Heart right ventricle (tissue), 12 donors: ENCODE data around the gene NHLRC4. TPM values are rescaled to one million over a fixed set of nuclear protein-coding genes. Genes with fewer than 3 reads are reported as not detected.

Experiments
- microRNA-seq, 2 donors: library from miRNA; unstranded; fragments of <30 nt; microRNA quantifications; one replicate each; pipeline ENCODE4 v1.2.0, GENCODE V29; 2021
- polyA plus RNA-seq, 2 donors: library from polyadenylated mRNA; stranded (reverse); fragments of 200-250 nt; gene quantifications; one replicate each; pipeline ENCODE4 v1.2.3, GENCODE V29; 2013
- total RNA-seq, 10 donors: library from RNA; stranded (reverse); fragmentation: NEBNext Ultra II Directional in 3 of 10; extraction: Animal tissue kit (Norgen Biotek cat#: 25700) in 3 of 10; gene quantifications; one replicate each; pipeline versions ENCODE4 v1.2.1 to v1.2.4, GENCODE V29; 2021 to 2023
- donor health status: ischemic (EF 13 %, LVEDD 7.1; RV severe dilation, severe dysfunction).
- donor health status: healthy with polysubstance abuse.
- donor health status: DM: no; HTN: yes; CAD: no.
- donor health status: DM: no; HTN: no; CAD: no.
- donor health status: ischemic (EF 25% LVEDD 6.9; RV normal size, moderate dysfunction).
- donor health status: ischemic (EF 25% LVEDD 5.7; RV mildly dilated, moderate dysfunction).
- donor health status: healthy.
- donor health status: nonischemic (EF 11% LVEDD 7.7; RV severe dilation, severe dysfunction).
- donor health status: DM: yes; HTN: yes; CAD: no.
- donor health status: PGD.
- donor health status: ischemic (EF 29% LVEDD 5.4; RV normal size, mild dysfunction).
- donor health status: nonischemic (EF 23%, LVEDD 6.1; RV moderate dilation, normal function).

NHLRC4 gene
- total and polyA plus RNA-seq, 12 donors: 0.12 to 0.75 (median 0.54) TPM; not detected in 2

Small RNA genes within 50 kb of the gene (microRNA-seq; reads per million reads assigned to microRNA genes)
- gene MIR3176: 1.2 to 2.6 reads per million in 2 donors
- gene MIR5587: 0.60 to 1.0 reads per million in 2 donors

Other genes with a start within 250 kb of the NHLRC4 start
- 10 to 100 TPM in 4 of 10 donors, 1 to 10 TPM in 6; 7.7 to 16.1 (median 9.2) TPM for gene AXIN1, start 214.3 kb upstream of the NHLRC4 start, total RNA-seq
- gene AXIN1, start 214.3 kb upstream of the NHLRC4 start, polyA plus RNA-seq: 10 to 100 TPM in 1 of 2 donors, 1 to 10 TPM in 1; 9.4 to 14.9 TPM
- 10 to 100 TPM; 64.9 to 78.6 (median 74.6) TPM for gene MRPL28, start 196.5 kb upstream of the NHLRC4 start, total RNA-seq
- 100 to 1,000 TPM; 134 to 169 TPM for gene MRPL28, start 196.5 kb upstream of the NHLRC4 start, polyA plus RNA-seq
- gene PGAP6, start 185.0 kb upstream of the NHLRC4 start, total RNA-seq: 10 to 100 TPM; 27.1 to 57.3 (median 33.1) TPM
- 10 to 100 TPM; 27.8 to 45.3 TPM for gene PGAP6, start 185.0 kb upstream of the NHLRC4 start, polyA plus RNA-seq
- gene NME4, start 169.8 kb upstream of the NHLRC4 start, total RNA-seq: 10 to 100 TPM; 57.8 to 97.0 (median 75.4) TPM
- gene NME4, start 169.8 kb upstream of the NHLRC4 start, polyA plus RNA-seq: 10 to 100 TPM; 48.1 to 97.2 TPM
- gene DECR2, start 165.1 kb upstream of the NHLRC4 start, total RNA-seq: 10 to 100 TPM in 7 of 10 donors, 1 to 10 TPM in 3; 7.0 to 17.4 (median 11.6) TPM
- gene DECR2, start 165.1 kb upstream of the NHLRC4 start, polyA plus RNA-seq: 10 to 100 TPM in 1 of 2 donors, 1 to 10 TPM in 1; 9.3 to 26.0 TPM
- 10 to 100 TPM; 16.6 to 40.3 (median 30.4) TPM for gene RAB11FIP3, start 141.4 kb upstream of the NHLRC4 start, total RNA-seq
- 10 to 100 TPM; 22.7 to 28.5 TPM for gene RAB11FIP3, start 141.4 kb upstream of the NHLRC4 start, polyA plus RNA-seq
- gene CAPN15, start 39.3 kb upstream of the NHLRC4 start, total RNA-seq: 10 to 100 TPM; 11.1 to 23.4 (median 15.3) TPM
- gene CAPN15, start 39.3 kb upstream of the NHLRC4 start, polyA plus RNA-seq: 10 to 100 TPM; 19.2 to 39.5 TPM
- gene PRR35, start 6.6 kb upstream of the NHLRC4 start, total RNA-seq: not detected
- not detected for gene PRR35, start 6.6 kb upstream of the NHLRC4 start, polyA plus RNA-seq
- gene PIGQ, start 3.0 kb downstream of the NHLRC4 start, total RNA-seq: 10 to 100 TPM; 13.7 to 26.8 (median 19.2) TPM
- 10 to 100 TPM; 35.3 to 43.7 TPM for gene PIGQ, start 3.0 kb downstream of the NHLRC4 start, polyA plus RNA-seq
- gene RAB40C, start 23.1 kb downstream of the NHLRC4 start, total RNA-seq: 10 to 100 TPM in 9 of 10 donors, 1 to 10 TPM in 1; 9.1 to 16.1 (median 12.1) TPM
- 10 to 100 TPM; 19.4 to 32.0 TPM for gene RAB40C, start 23.1 kb downstream of the NHLRC4 start, polyA plus RNA-seq
- under 1 TPM; 0.11 to 0.80 (median 0.27) TPM for gene WFIKKN1, start 64.0 kb downstream of the NHLRC4 start, total RNA-seq
- under 1 TPM; 0.61 to 0.95 TPM for gene WFIKKN1, start 64.0 kb downstream of the NHLRC4 start, polyA plus RNA-seq
- 10 to 100 TPM; 34.5 to 75.9 (median 43.8) TPM for gene METTL26, start 69.3 kb downstream of the NHLRC4 start, total RNA-seq
- gene METTL26, start 69.3 kb downstream of the NHLRC4 start, polyA plus RNA-seq: 100 to 1,000 TPM; 123 to 237 TPM
- 100 to 1,000 TPM in 4 of 10 donors, 10 to 100 TPM in 6; 68.8 to 152 (median 87.8) TPM for gene MCRIP2, start 74.8 kb downstream of the NHLRC4 start, total RNA-seq
- gene MCRIP2, start 74.8 kb downstream of the NHLRC4 start, polyA plus RNA-seq: 100 to 1,000 TPM; 163 to 474 TPM
- gene WDR90, start 82.4 kb downstream of the NHLRC4 start, total RNA-seq: 10 to 100 TPM in 4 of 10 donors, 1 to 10 TPM in 6; 7.6 to 13.7 (median 9.9) TPM
- gene WDR90, start 82.4 kb downstream of the NHLRC4 start, polyA plus RNA-seq: 10 to 100 TPM in 1 of 2 donors, 1 to 10 TPM in 1; 7.1 to 23.8 TPM
- gene RHOT2, start 101.1 kb downstream of the NHLRC4 start, total RNA-seq: 100 to 1,000 TPM in 3 of 10 donors, 10 to 100 TPM in 7; 66.8 to 118 (median 89.2) TPM
- 100 to 1,000 TPM; 101 to 261 TPM for gene RHOT2, start 101.1 kb downstream of the NHLRC4 start, polyA plus RNA-seq
- gene RHBDL1, start 108.7 kb downstream of the NHLRC4 start, total RNA-seq: 1 to 10 TPM; 1.2 to 2.6 (median 2.1) TPM
- gene RHBDL1, start 108.7 kb downstream of the NHLRC4 start, polyA plus RNA-seq: 1 to 10 TPM in 1 of 2 donors, under 1 TPM in 1; 0.90 to 7.4 TPM
- gene STUB1, start 113.4 kb downstream of the NHLRC4 start, total RNA-seq: 100 to 1,000 TPM; 101 to 147 (median 116) TPM
- 100 to 1,000 TPM in 1 of 2 donors, 10 to 100 TPM in 1; 92.7 to 165 TPM for gene STUB1, start 113.4 kb downstream of the NHLRC4 start, polyA plus RNA-seq
- 10 to 100 TPM; 36.9 to 50.6 (median 44.0) TPM for gene JMJD8, start 117.3 kb downstream of the NHLRC4 start, total RNA-seq
- gene JMJD8, start 117.3 kb downstream of the NHLRC4 start, polyA plus RNA-seq: 10 to 100 TPM; 34.7 to 60.6 TPM
- 1 to 10 TPM; 6.8 to 9.7 (median 8.4) TPM for gene WDR24, start 123.4 kb downstream of the NHLRC4 start, total RNA-seq
- gene WDR24, start 123.4 kb downstream of the NHLRC4 start, polyA plus RNA-seq: 1 to 10 TPM; 7.2 to 9.2 TPM
- gene FBXL16, start 138.8 kb downstream of the NHLRC4 start, total RNA-seq: under 1 TPM in 6 of 10 donors, not detected in 4; 0.07 to 0.64 (median 0.12) TPM
- gene FBXL16, start 138.8 kb downstream of the NHLRC4 start, polyA plus RNA-seq: under 1 TPM; 0.04 to 0.07 TPM
- gene METRN, start 148.1 kb downstream of the NHLRC4 start, total RNA-seq: 10 to 100 TPM; 51.4 to 77.2 (median 60.5) TPM
- 100 to 1,000 TPM in 1 of 2 donors, 10 to 100 TPM in 1; 54.0 to 103 TPM for gene METRN, start 148.1 kb downstream of the NHLRC4 start, polyA plus RNA-seq
- 10 to 100 TPM; 23.3 to 40.3 (median 31.0) TPM for gene ANTKMT, start 154.1 kb downstream of the NHLRC4 start, total RNA-seq
- gene ANTKMT, start 154.1 kb downstream of the NHLRC4 start, polyA plus RNA-seq: 10 to 100 TPM; 37.3 to 91.1 TPM
- 1 to 10 TPM in 1 of 10 donors, under 1 TPM in 8, not detected in 1; 0.21 to 1.0 (median 0.30) TPM for gene CCDC78, start 159.4 kb downstream of the NHLRC4 start, total RNA-seq
- 1 to 10 TPM in 1 of 2 donors, under 1 TPM in 1; 0.77 to 1.7 TPM for gene CCDC78, start 159.4 kb downstream of the NHLRC4 start, polyA plus RNA-seq
- gene HAGHL, start 160.1 kb downstream of the NHLRC4 start, total RNA-seq: 10 to 100 TPM in 7 of 10 donors, 1 to 10 TPM in 3; 5.1 to 23.3 (median 10.6) TPM
- 10 to 100 TPM; 17.9 to 80.0 TPM for gene HAGHL, start 160.1 kb downstream of the NHLRC4 start, polyA plus RNA-seq
- gene CIAO3, start 174.0 kb downstream of the NHLRC4 start, total RNA-seq: 10 to 100 TPM; 18.7 to 33.0 (median 24.1) TPM
- gene CIAO3, start 174.0 kb downstream of the NHLRC4 start, polyA plus RNA-seq: 10 to 100 TPM; 29.1 to 62.9 TPM
- gene MSLN, start 193.7 kb downstream of the NHLRC4 start, total RNA-seq: 1 to 10 TPM in 1 of 10 donors, under 1 TPM in 2, not detected in 7; 0.17 to 4.0 (median 0.38) TPM
- under 1 TPM in 1 of 2 donors, not detected in 1; 0.09 TPM for gene MSLN, start 193.7 kb downstream of the NHLRC4 start, polyA plus RNA-seq
- gene RPUSD1, start 221.4 kb downstream of the NHLRC4 start, total RNA-seq: 10 to 100 TPM in 1 of 10 donors, 1 to 10 TPM in 9; 5.8 to 12.0 (median 7.9) TPM
- gene RPUSD1, start 221.4 kb downstream of the NHLRC4 start, polyA plus RNA-seq: 10 to 100 TPM; 13.7 to 23.3 TPM
- gene CHTF18, start 221.6 kb downstream of the NHLRC4 start, total RNA-seq: 1 to 10 TPM; 2.8 to 8.2 (median 5.2) TPM
- 1 to 10 TPM; 6.0 to 7.0 TPM for gene CHTF18, start 221.6 kb downstream of the NHLRC4 start, polyA plus RNA-seq
- gene GNG13, start 233.7 kb downstream of the NHLRC4 start, total RNA-seq: not detected
- not detected for gene GNG13, start 233.7 kb downstream of the NHLRC4 start, polyA plus RNA-seq